Stimulated activated CD8-positive, alpha-beta memory T cell treated with anti-CD3 and anti-CD28 coated beads, Interleukin-4, amount 100 ng/mL, for 48 hours (primary cell): ENCODE data around the gene CRABP1.
"Not testable (repeated sequence)": the region's sequence is repeated elsewhere in the genome, so short reads cannot be mapped to it uniquely, and the experiment has no call there.

Experiments used
- DNase-seq: peaks from one replicate; pipeline ENCODE4 v3.0.0-alpha.2; 2020

Gene CRABP1

GRCh38 chr15:78350058-78350457, 9.9 kb downstream of the CRABP1 start:
- no peak for DNase-seq

DNA sequence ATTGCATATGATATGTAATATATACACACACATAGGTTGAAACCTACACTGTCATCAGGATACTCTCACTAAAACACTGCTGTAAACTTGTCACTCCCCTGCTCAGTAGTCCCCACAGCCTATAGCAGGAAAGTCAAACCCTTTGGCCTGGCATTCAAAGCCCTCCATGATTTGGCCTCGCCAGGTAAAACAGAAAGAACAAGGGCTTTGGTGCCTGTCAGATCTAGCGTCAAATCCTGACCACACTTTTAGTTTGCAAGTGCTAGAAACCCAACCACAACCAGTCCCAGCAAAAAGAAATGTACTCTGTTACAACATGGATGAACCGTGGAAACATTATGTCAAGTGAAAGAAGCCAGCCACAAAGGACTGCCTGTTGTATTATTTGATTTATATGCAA, 11.4 kb downstream of the CRABP1 start:
- DNase-seq: no peak

DNA sequence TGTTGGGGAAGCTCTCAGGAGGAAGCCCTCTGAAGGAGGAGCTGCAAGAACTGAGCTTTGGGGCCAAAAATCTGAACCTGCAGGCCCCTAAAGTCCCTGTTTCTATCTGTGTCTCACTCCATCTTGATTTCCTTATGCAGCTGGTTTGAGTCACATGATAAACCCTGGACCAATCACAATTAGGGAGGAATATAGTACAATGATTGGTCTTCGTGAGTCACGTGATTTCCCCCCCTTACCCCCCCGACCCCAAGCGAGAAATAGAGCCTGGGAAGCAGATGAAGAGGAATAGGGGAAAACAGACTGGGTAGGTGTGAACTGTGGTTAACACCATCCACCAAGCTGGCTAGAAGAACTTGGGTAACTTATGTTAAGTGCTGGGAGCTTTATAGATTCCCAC, 12.9 kb downstream of the CRABP1 start:
- no peak for DNase-seq

DNA sequence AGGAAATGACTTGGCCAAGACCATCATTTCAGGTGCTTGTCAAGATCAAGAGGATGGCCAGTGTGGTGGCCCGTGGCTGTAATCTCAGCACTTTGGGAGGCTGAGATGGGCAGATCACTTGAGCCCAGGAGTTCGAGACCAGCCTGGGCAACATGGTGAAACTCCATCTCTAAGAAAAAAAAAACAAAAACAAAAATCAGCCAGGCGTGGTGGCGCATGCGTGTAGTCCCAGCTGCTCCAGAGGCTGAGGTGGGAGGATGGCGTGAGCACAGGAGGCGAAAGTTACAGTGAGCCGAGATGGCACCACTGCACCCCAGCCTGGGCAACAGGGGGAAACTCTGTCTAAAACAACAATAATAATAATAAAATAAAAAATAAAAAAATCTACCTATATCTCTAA, 15.0 kb downstream of the CRABP1 start:
- DNase-seq: no peak

- no peak for DNase-seq
Measured at GRCh38 chr15:78358102-78358870, 18.1 kb downstream of the CRABP1 start.

- no peak for DNase-seq
Measured at GRCh38 chr15:78359041-78359808, 19.1 kb downstream of the CRABP1 start.

DNA sequence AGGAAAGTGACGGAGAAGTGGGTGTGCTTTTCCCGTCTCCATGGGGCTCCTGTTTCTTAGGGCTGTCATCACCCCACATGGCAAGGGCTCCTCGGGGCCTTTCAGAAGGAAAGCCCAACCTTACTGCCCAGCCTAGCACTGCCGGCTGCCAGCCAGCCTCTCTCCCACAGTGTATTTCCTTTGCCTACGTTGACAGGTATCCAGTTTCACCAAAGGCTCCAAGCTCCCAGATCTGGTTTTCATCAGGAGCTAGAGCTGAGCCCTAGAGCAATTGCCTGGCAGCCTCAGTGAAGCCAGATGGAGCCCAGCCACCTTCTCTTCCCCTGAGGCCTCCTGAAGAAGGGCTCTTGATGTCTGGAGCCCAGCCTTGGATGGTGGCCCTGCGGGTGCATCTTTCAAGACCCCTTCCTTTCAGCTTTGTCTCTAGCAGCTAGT, 20.2 kb downstream of the CRABP1 start:
- DNase-seq: no peak

DNA sequence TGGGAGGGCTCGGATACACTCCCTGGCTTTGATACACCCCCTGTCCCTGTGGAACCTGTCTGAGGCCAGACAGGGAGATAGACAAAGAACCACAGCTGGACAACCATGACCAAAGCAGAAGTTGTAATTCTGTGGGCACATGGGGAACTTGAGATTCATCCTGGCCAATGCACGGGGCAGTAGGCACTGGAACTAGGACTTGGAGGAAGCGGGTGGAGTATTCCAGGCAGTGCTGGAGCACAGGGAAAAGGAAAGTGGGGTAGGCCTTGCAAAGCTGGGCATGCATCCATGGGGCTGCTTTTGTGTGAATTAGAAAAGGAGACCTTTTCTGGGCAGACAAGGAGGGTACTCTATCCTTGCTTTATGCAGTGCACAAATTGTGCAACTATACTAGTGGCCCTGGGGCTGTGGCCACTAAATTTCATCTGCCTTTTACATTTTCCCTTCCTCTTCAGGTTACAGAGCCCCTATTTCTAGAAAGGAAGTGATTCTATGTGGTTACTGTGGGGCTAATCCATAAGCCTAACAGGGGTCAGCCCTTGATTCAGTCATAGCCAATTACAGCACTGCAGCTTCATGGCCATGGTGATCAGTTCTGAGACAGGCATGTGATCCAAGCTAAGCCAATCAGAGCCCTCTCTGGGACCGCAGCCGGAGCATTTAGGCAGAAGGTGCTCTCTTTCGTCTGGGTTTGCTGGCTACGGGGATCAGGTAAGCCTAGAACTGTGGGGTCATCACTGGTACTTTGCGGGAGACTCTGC, 21.0 kb downstream of the CRABP1 start:
- no peak for DNase-seq

GRCh38 chr15:78361771-78362506, 21.8 kb downstream of the CRABP1 start:
- DNase-seq: no peak

DNA sequence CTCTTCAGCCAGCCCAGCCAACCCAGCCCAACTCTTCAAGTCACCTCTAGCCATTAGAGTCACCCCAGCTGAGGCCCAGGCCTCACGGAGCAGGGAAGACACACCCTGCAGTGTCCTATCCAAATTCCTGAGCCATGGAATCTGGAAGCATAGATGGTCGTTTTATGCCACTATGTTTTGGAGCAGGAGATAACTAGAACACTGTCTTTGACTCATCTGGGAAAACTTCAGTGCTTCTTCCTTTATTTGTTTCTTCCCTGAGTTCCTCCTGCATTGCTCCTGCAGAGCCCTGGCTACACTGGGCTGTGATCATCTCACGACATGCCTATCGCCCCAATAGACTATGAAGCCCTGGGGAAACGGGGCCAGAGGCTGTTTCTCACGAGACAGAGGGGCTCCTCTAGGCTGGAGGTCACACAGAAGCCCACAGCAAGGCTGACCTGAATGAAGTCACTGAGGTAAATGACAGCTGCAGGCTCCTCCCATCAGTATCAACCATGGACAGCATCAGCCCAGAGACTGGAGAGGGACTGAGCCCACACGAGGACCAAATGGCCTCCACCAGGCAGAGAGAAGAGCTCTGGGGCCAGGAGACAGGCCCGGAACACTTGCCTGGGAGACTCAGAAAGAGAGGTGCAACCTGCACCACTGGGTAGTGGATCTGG, 22.7 kb downstream of the CRABP1 start:
- DNase-seq: no peak

DNA sequence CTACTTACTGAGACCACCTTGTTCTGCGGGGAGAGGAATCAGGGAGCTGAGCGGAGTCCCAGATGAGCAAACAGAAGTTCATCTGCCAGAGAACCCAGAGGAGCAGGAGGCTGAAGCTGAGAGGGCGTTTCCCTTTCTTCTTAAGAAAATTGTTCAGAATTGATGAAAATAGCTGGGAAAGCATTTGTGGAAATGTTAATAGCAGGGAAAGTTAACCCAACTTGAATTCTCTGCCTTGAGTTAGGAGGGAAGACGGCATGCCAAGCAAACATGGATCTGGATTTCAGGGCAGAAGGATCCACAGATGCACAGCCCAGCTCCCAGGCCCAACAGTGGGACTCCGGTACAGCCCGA, 23.2 kb downstream of the CRABP1 start:
- DNase-seq: no peak

DNA sequence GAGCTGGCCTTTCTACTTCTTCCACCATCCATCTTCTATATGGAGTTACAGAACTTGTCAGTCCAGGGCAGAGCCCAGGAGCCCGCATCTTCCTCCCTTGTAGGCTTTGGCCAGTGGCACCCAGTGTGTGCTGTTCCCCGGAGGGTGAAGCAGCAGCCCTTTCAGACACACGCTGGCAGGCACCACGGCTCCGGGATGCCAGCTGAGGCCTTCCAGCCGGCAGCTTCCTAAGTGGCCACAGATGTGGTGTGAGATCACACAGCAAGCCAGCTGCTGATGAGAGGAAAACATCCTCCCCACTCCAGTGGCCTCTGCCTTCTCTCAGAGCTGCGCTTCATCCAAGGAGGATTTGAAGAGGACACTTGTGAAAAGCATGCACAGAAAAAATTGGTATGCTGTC, 24.1 kb downstream of the CRABP1 start:
- DNase-seq: no peak

- DNase-seq: no peak
Measured at GRCh38 chr15:78365917-78366316, 25.8 kb downstream of the CRABP1 start.

DNA sequence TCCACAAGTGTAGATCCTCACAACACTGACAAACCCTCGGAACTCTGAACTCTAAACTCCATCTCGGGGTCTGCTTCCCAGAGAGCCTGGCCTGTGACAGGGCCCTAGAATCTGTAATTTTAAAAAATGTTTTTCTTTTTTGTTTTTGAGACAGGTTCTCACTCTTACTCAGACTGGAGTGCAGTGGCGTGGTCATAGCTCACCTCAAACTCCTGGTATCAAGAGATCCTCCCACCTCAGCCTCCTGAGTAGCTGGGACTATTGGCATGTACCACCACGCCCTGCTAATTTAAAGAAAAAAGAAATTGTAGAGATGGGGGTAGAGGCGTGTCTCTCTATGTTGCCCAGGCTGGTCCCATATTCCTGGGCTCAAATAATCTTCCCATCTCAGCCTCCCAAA, 26.2 kb downstream of the CRABP1 start:
- no peak for DNase-seq

DNA sequence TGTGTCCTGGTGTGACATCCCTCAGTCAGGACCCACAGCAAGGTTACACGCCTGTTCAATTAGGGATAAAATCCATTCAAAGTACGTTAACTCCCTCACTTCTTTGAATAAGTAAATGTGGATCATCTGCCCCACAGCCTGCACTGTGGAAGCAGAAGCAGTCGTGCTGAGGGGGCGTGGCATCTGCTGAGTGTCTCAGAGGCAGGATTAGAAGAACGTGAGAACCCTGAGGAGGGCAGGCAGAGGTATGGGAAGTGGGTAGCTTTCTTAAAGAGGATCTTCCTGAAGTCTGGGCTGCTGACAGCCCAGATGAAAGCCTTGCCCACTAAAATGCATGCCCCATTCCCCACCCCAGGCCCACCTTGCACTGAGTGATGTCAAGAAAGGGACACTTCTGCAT, 28.5 kb downstream of the CRABP1 start:
- no peak for DNase-seq

GRCh38 chr15:78369161-78369560, 29.0 kb downstream of the CRABP1 start:
- no peak for DNase-seq

- no peak for DNase-seq
Measured at GRCh38 chr15:78370013-78370412, 29.9 kb downstream of the CRABP1 start.

- no peak for DNase-seq
Measured at GRCh38 chr15:78372880-78373279, 32.7 kb downstream of the CRABP1 start.

- DNase-seq: no peak
Measured at GRCh38 chr15:78374436-78375393, 34.6 kb downstream of the CRABP1 start.

- DNase-seq: not testable (repeated sequence)
Measured at GRCh38 chr15:78380143-78380542, 40.0 kb downstream of the CRABP1 start.
